Stimulated activated CD8-positive, alpha-beta memory T cell treated with anti-CD3 and anti-CD28 coated beads, Interleukin-15, amount 100 ng/mL, for 48 hours (primary cell): Measurements from ENCODE around the gene ZNF229.
A peak's percentile ranks its signal among the peaks of the same experiment; 100 is the strongest.
"Not testable (repeated sequence)": the region's sequence is repeated elsewhere in the genome, so short reads cannot be mapped to it uniquely, and the experiment has no call there.

Source experiments
- DNase-seq, 2 donors: peaks; one replicate each; pipeline ENCODE4 v3.0.0-alpha.2; 2020; ENCODE audit warnings: low read depth in 2 of 2

Gene ZNF229

GRCh38 chr19:44447916-44448674 is at the start of gene ZNF229:
Gene ZNF229, minus strand, starts transcription at chr19:44448472. Its CDS starts 5,625 bp downstream, at chr19:44442847.
- DNase-seq: peak; percentile 61 to 64

DNA sequence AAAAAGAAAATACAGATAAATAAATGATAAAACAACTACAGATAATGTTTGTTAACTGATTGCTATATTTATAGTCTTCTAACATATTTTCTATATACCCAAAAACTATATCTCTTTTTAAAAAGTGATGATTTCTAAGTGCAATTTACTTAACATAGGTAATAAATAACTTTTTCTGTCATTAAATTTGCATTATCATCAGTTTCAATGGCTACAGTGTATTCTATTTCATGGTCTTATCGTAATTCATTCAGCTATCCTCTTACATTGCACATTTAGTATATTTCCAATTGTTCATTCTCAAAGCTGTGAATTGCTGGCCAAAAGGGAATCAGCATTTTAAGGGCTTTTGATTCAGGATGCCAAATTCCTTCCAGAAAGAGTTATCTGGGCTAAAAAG is 48.4 kb upstream of the ZNF229 start:
- DNase-seq: no peak

DNA sequence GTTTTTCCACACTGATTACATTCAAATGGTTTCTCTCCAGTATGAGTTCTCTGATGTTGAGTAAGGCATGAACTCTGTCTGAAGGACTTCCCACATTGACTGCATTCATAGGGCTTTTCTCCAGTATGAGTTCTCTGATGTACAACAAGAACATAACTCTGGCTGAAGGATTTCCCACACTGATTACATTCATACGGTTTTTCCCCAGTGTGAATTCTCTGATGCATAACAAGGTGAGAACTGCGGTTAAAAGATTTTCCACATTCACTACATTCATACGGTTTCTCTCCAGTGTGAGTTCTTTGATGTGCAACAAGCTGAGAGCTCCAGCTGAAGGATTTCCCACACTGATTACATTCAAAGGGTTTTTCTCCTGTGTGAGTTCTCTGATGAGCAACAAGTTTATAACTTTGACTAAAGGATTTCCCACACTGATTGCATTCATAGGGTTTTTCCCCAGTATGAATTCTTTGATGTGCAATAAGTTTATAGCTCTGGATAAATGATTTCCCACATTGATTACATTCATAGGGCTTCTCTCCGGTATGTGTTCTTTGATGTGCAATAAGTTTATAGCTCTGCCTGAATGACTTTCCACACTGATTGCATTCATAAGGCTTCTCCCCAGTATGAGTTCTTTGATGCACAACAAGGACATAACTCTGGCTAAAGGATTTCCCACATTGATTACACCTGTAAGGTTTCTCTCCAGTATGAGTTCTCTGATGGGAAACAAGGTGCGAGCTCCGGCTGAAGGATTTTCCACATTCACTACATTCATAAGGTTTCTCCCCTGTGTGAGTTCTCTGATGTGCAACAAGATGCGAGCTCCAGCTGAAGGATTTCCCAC is 28.5 kb upstream of the ZNF229 start:
- no peak for DNase-seq

GRCh38 chr19:44468730-44469129 is 20.5 kb upstream of the ZNF229 start:
- DNase-seq: not testable (repeated sequence)

DNA sequence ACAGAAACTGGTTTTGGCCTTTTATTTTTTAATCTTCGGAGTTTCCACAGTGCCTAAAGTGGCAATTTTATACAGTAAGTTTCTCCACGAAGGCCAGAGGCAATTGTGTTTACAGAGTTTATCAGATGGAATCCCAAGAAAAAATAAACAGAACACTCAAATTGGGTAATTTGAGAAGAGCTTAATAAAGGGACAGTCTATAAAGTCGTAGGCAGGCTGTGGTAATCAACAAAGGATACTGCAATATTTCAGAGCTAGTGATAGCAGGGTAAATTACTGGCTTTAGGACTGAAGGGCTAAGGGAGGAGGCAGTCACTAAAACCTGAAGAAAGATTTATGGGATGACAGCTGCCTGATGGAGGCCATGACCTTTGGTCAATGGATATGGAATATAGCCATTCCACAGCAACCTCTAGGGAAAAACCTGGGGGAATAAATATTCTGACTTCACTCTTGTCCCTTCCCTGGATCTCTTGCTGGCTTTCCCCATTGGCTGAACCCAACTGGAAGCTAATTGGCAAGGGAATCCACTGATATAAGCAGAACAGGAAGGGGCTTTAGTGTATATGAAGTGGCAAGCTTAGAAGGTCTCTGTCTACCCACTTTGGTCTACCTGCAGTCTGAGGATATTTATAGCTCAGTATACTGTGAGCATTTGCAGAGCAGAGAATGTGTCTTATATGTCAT is 14.5 kb upstream of the ZNF229 start:
- DNase-seq: not testable (repeated sequence)

DNA sequence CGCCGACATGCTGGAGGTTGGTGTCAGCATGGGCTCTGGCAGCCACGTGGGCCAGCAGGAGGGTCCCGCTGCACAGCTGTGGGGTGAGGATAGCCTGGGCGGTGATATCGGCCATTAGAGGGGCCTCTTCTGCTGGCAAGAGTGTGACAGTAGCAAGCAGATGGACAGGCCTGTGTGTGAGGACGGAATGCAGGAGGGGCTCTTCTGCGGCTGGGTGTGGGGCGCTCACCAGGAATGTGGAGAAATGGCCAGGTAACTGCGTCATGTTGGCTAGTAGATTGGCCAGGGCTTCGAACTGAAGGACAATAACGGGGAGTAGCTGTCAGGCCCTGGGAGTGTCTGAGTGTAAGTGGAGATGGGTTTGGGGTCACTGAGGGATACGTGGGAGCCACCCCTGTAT is 7.7 kb upstream of the ZNF229 start:
- DNase-seq: not testable (repeated sequence)

DNA sequence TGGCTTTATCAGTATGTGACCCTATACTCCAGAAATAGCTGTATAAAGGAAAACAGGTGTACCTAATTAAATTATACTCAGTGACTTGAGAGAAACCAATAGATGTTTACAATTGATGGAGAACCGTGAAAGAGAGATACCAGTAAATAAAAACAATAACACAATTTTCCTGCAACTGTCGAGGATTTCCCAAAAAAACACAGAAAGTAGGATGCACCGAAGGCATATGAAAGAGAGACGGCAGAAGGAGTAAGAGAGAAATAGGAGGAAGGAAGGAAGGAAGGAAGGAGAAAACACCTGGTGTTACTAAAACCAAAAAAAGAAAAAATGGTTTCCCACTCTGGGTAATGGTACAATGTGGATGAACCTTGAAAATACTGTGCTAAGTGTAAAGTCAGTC is 6.8 kb upstream of the ZNF229 start:
- no peak for DNase-seq

GRCh38 chr19:44452367-44452766 is 4.1 kb upstream of the ZNF229 start:
- DNase-seq: no peak

- no peak for DNase-seq
Measured at GRCh38 chr19:44451687-44452086, 3.4 kb upstream of the ZNF229 start.

GRCh38 chr19:44438441-44438840 is 9.8 kb downstream of the ZNF229 start:
- no peak for DNase-seq

- DNase-seq: no peak
Measured at GRCh38 chr19:44435441-44435840, 12.8 kb downstream of the ZNF229 start.

GRCh38 chr19:44430956-44431355 is 17.3 kb downstream of the ZNF229 start:
- no peak for DNase-seq

GRCh38 chr19:44415553-44415952 is 32.7 kb downstream of the ZNF229 start:
- not testable (repeated sequence) for DNase-seq

- DNase-seq: peak; percentile 65 to 73
Measured at GRCh38 chr19:44401139-44402115, 46.8 kb downstream of the ZNF229 start, which contains the start of gene ZNF285. Gene ZNF285, minus strand, starts transcription at chr19:44401608. Its CDS starts 4,395 bp downstream, at chr19:44397213.

DNA sequence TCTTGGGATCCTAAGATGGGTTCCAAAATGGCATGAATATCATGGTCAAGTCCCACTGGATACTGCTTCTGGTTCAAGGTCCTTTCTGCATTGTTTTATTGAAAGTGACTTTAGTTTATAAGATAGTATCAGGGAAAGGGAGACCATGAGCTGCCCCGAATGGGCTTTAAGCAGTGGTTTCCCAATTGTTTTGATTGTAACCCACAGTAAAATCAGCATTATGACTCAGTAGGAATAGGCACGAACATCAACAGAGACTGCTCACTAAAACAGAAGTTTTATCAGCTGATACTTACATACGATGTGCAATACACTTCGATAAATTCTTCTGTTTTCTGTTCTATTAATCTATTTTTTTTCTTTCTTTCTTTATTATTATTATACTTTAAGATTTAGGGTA is 59.0 kb downstream of the ZNF229 start:
- not testable (repeated sequence) for DNase-seq
